Measurements from ENCODE around the gene TMEM240.

TMEM240 gene
- total RNA-seq: 0.13 to 0.66 reads per million in 2 experiments

- peak; percentile 49 for DNase-seq (ENCODE audit: low read depth)
Measured at GRCh38 chr1:1540090-1540817, at the start of gene TMEM240. Gene TMEM240 (minus strand): TSS chr1:1540624. CDS start chr1:1540346, 278 bp downstream.

GRCh38 chr1:1583347-1584010 is 43.1 kb upstream of the TMEM240 start:
- DNase-seq (ENCODE audit: low read depth): no peak

GRCh38 chr1:1582585-1583346 is 42.3 kb upstream of the TMEM240 start:
- no peak for DNase-seq (ENCODE audit: low read depth)

- no peak for DNase-seq (ENCODE audit: low read depth)
Measured at GRCh38 chr1:1578371-1578940, 38.0 kb upstream of the TMEM240 start.

- DNase-seq (ENCODE audit: low read depth): no peak
Measured at GRCh38 chr1:1577367-1578011, 37.1 kb upstream of the TMEM240 start.

- peak; percentile 90 for DNase-seq (ENCODE audit: low read depth)
Measured at GRCh38 chr1:1574721-1575537, 34.5 kb upstream of the TMEM240 start, which contains the start of gene SSU72. Gene SSU72 (minus strand): TSS chr1:1574863. CDS start chr1:1574557, 306 bp downstream.

- DNase-seq (ENCODE audit: low read depth): peak; percentile 64
Measured at GRCh38 chr1:1573843-1574720, 33.7 kb upstream of the TMEM240 start.

- no peak for DNase-seq (ENCODE audit: low read depth)
Measured at GRCh38 chr1:1569341-1569740, 28.9 kb upstream of the TMEM240 start.

- DNase-seq (ENCODE audit: low read depth): no peak
Measured at GRCh38 chr1:1567891-1568291, 27.5 kb upstream of the TMEM240 start.

- no peak for DNase-seq (ENCODE audit: low read depth)
Measured at GRCh38 chr1:1567152-1567875, 26.9 kb upstream of the TMEM240 start.

GRCh38 chr1:1565340-1565739 is 24.9 kb upstream of the TMEM240 start:
- DNase-seq (ENCODE audit: low read depth): no peak

- no peak for DNase-seq (ENCODE audit: low read depth)
Measured at GRCh38 chr1:1564268-1564667, 23.8 kb upstream of the TMEM240 start.

GRCh38 chr1:1563688-1564087 is 23.3 kb upstream of the TMEM240 start:
- no peak for DNase-seq (ENCODE audit: low read depth)

- no peak for DNase-seq (ENCODE audit: low read depth)
Measured at GRCh38 chr1:1562556-1563195, 22.3 kb upstream of the TMEM240 start.

- no peak for DNase-seq (ENCODE audit: low read depth)
Measured at GRCh38 chr1:1561801-1562470, 21.5 kb upstream of the TMEM240 start.

GRCh38 chr1:1560178-1560577 is 19.8 kb upstream of the TMEM240 start:
- DNase-seq (ENCODE audit: low read depth): no peak

- DNase-seq (ENCODE audit: low read depth): no peak
Measured at GRCh38 chr1:1559066-1559465, 18.6 kb upstream of the TMEM240 start.

- no peak for DNase-seq (ENCODE audit: low read depth)
Measured at GRCh38 chr1:1558591-1558990, 18.2 kb upstream of the TMEM240 start.

All from T follicular helper cell (primary cell).